Astrocyte (in vitro differentiated cells and primary cell): ENCODE measurements around the gene C1orf35. TPM values are rescaled to one million over a fixed set of nuclear protein-coding genes. Genes with fewer than 3 reads are reported as not detected.
A peak's percentile ranks its signal among the peaks of the same experiment; 100 is the strongest.

ENCODE experiments used
- DNase-seq: peaks from one replicate; pipeline ENCODE4 v3.0.0-alpha.2; 2010; ENCODE audit warnings: low read depth
- FAIRE-seq: peaks from 2 replicates; lab custom pipeline; 2011; peaks lifted over from hg19 to GRCh38; lab: Jason Lieb, UNC
- H2AFZ ChIP-seq: 2 replicates; pipeline ENCODE4 v1.6.0; 2012; ENCODE audit warnings: low read depth, low read length, inconsistent platforms
- H3K27ac ChIP-seq: 2 replicates; pipeline ENCODE4 v1.5.1; 2011; ENCODE audit warnings: low read depth, low read length, inconsistent platforms
- H3K27me3 ChIP-seq: 2 replicates; pipeline ENCODE4 v1.6.0; 2011; ENCODE audit warnings: low read length, inconsistent platforms; ENCODE audit not compliant: insufficient read depth
- H3K36me3 ChIP-seq: 2 replicates; pipeline ENCODE4 v1.5.1; 2011; ENCODE audit warnings: low read length, inconsistent platforms; ENCODE audit not compliant: insufficient read depth
- H3K4me1 ChIP-seq: 2 replicates; pipeline ENCODE4 v1.5.1; 2011; ENCODE audit warnings: low read length, inconsistent platforms; ENCODE audit not compliant: insufficient read depth
- H3K4me2 ChIP-seq: 2 replicates; pipeline ENCODE4 v1.6.0; 2012; ENCODE audit warnings: low read length, inconsistent platforms
- H3K4me3 ChIP-seq: 2 replicates; pipeline ENCODE4 v1.5.1; 2011; ENCODE audit warnings: low read depth, mild to moderate bottlenecking, low read length, inconsistent platforms; ENCODE audit not compliant: insufficient read depth
- H3K79me2 ChIP-seq: 2 replicates; pipeline ENCODE4 v1.6.0; 2012; ENCODE audit warnings: mild to moderate bottlenecking, low read length, inconsistent platforms; ENCODE audit not compliant: insufficient read depth
- H3K9ac ChIP-seq: 2 replicates; pipeline ENCODE4 v1.6.0; 2012; ENCODE audit warnings: mild to moderate bottlenecking, low read length, inconsistent platforms
- H3K9me3 ChIP-seq: 2 replicates; pipeline ENCODE4 v1.5.1; 2012; ENCODE audit warnings: low read depth, mild to moderate bottlenecking, low read length, inconsistent platforms; ENCODE audit not compliant: insufficient read depth
- H4K20me1 ChIP-seq: 2 replicates; pipeline ENCODE4 v1.6.0; 2012; ENCODE audit warnings: low read length, inconsistent platforms; ENCODE audit not compliant: insufficient read depth
- H3K27ac Mint-ChIP-seq: one replicate; pipeline ENCODE4 v1.8.0; 2021; ENCODE audit warnings: mild to moderate bottlenecking, mixed read lengths; ENCODE audit not compliant: unreplicated experiment
- H3K27me3 Mint-ChIP-seq: one replicate; pipeline ENCODE4 v1.8.0; 2021; ENCODE audit warnings: low read depth, mixed read lengths; ENCODE audit not compliant: unreplicated experiment
- H3K36me3 Mint-ChIP-seq: one replicate; pipeline ENCODE4 v1.8.0; 2021; ENCODE audit warnings: low read depth, mixed read lengths; ENCODE audit not compliant: unreplicated experiment
- H3K4me1 Mint-ChIP-seq: one replicate; pipeline ENCODE4 v1.8.0; 2021; ENCODE audit warnings: low read depth, mixed read lengths; ENCODE audit not compliant: unreplicated experiment
- H3K4me3 Mint-ChIP-seq: one replicate; pipeline ENCODE4 v1.8.0; 2021; ENCODE audit warnings: mild to moderate bottlenecking, moderate library complexity, mixed read lengths; ENCODE audit not compliant: unreplicated experiment
- H3K9me3 Mint-ChIP-seq: one replicate; pipeline ENCODE4 v1.8.0; 2021; ENCODE audit warnings: mild to moderate bottlenecking, mixed read lengths; ENCODE audit not compliant: unreplicated experiment
- CTCF ChIP-seq: IDR thresholded peaks from 2 replicates; pipeline ENCODE4 v1.5.1; 2011; ENCODE audit warnings: low read depth, mild to moderate bottlenecking, inconsistent platforms, low read length, moderate library complexity; ENCODE audit not compliant: insufficient read depth
- EZH2 ChIP-seq: IDR thresholded peaks from 2 replicates; pipeline ENCODE4 v1.6.1; 2012; ENCODE audit warnings: mild to moderate bottlenecking, low read length, inconsistent platforms; ENCODE audit not compliant: insufficient read depth
- total RNA-seq: library from RNA; stranded (reverse); gene quantifications from 2 replicates; pipeline ENCODE4 v1.2.1, GENCODE V29; 2021

C1orf35 gene
- total RNA-seq, 1 donor from 2014 or later = 21.8 TPM

- peaks cover 100% of the 10 kb centered on the region for H3K79me2 ChIP-seq
- no peak overlapping the region for H3K4me3 ChIP-seq
- no peak for DNase-seq
- H3K4me1 Mint-ChIP-seq = peaks cover 79% of the 10 kb centered on the region
- H3K4me2 ChIP-seq = peak overlapping the region; percentile 35
- H3K9me3 Mint-ChIP-seq = peaks cover 3% of the 10 kb centered on the region
- H3K27ac Mint-ChIP-seq = peak overlapping the region; percentile 92
- no peak overlapping the region for H3K27ac ChIP-seq
- H3K9ac ChIP-seq = no peak overlapping the region
- TF ChIP-seq EZH2 (no peak), CTCF (no peak)
- no peaks in the 10 kb centered on the region for H3K27me3 Mint-ChIP-seq
- peak overlapping the region; percentile 67 for H3K4me3 Mint-ChIP-seq
- H4K20me1 ChIP-seq = peaks cover 100% of the 10 kb centered on the region
- peaks cover 54% of the 10 kb centered on the region for H3K4me1 ChIP-seq
- H3K36me3 Mint-ChIP-seq = peaks cover 3% of the 10 kb centered on the region
- no peaks in the 10 kb centered on the region for H3K27me3 ChIP-seq
- H3K36me3 ChIP-seq = peaks cover 18% of the 10 kb centered on the region
- no peak overlapping the region for H2AFZ ChIP-seq
- FAIRE-seq = no peak
- H3K9me3 ChIP-seq = peaks cover 9% of the 10 kb centered on the region
Observed at GRCh38 chr1:228089519-228090380, 13.4 kb downstream of the C1orf35 start.

GRCh38 chr1:228088586-228089498 lies 14.3 kb downstream of the C1orf35 start:
- Histone ChIP-seq H3K27ac (peak overlapping the region; percentile 64), H3K36me3 (peaks cover 18% of the 10 kb centered on the region), H3K27me3 (no peaks in the 10 kb centered on the region), H4K20me1 (peaks cover 100% of the 10 kb centered on the region), H3K9ac (no peak overlapping the region), H3K79me2 (peaks cover 100% of the 10 kb centered on the region), H3K4me1 (peaks cover 61% of the 10 kb centered on the region), H3K4me2 (peak overlapping the region; percentile 98), H3K9me3 (peaks cover under 1% of the 10 kb centered on the region), H2AFZ (no peak overlapping the region), H3K4me3 (no peak overlapping the region)
- TF ChIP-seq EZH2 = no peak
- no peak for TF ChIP-seq CTCF
- H3K4me1 Mint-ChIP-seq = peaks cover 79% of the 10 kb centered on the region
- H3K27me3 Mint-ChIP-seq = no peaks in the 10 kb centered on the region
- peaks cover 3% of the 10 kb centered on the region for H3K36me3 Mint-ChIP-seq
- FAIRE-seq (no peak), DNase-seq (no peak)
- no peaks in the 10 kb centered on the region for H3K9me3 Mint-ChIP-seq
- peak overlapping the region; percentile 67 for H3K4me3 Mint-ChIP-seq
- peak overlapping the region; percentile 92 for H3K27ac Mint-ChIP-seq
